T-helper 17 cell (primary cell): ENCODE measurements around the gene SCAND1. TPM values are rescaled to one million over a fixed set of nuclear protein-coding genes. Genes with fewer than 3 reads are reported as not detected.
A peak's percentile ranks its signal among the peaks of the same experiment; 100 is the strongest.
"Not testable (repeated sequence)": the region's sequence is repeated elsewhere in the genome, so short reads cannot be mapped to it uniquely, and the experiment has no call there.

Source experiments
- ATAC-seq: fragments of 150-1000 bp; cut with Tn5 transposase; 2 replicates; pipeline ENCODE4 v1.10.0; 2021; ENCODE audit warnings: mild to moderate bottlenecking, moderate library complexity
- DNase-seq, 3 donors: peaks; one replicate each; pipeline versions ENCODE4 v3.0.0 to v3.0.0-alpha.2; 2020 to 2021
- H3K9me3 ChIP-seq: one replicate; pipeline ENCODE4 v1.7.0; 2013; ENCODE audit warnings: low read length, mild to moderate bottlenecking; ENCODE audit not compliant: control insufficient read depth, poor library complexity, severe bottlenecking
- H3K27ac Mint-ChIP-seq: one replicate; pipeline ENCODE4 v1.8.0; 2022; ENCODE audit warnings: mild to moderate bottlenecking, moderate library complexity, mixed read lengths
- H3K27me3 Mint-ChIP-seq: one replicate; pipeline ENCODE4 v1.8.0; 2022; ENCODE audit warnings: mixed read lengths
- H3K36me3 Mint-ChIP-seq: one replicate; pipeline ENCODE4 v1.8.0; 2022; ENCODE audit warnings: low read depth, mixed read lengths
- H3K4me1 Mint-ChIP-seq: one replicate; pipeline ENCODE4 v1.8.0; 2022; ENCODE audit warnings: mild to moderate bottlenecking, mixed read lengths
- H3K4me3 Mint-ChIP-seq: one replicate; pipeline ENCODE4 v1.8.0; 2022; ENCODE audit warnings: mild to moderate bottlenecking, moderate library complexity, mixed read lengths
- total RNA-seq, 4 donors: library from RNA in 2 of 4; stranded (reverse) in 2 of 4; gene quantifications; one replicate each; pipeline ENCODE4 v1.2.3 and lab custom pipeline; 2022 to 2026

SCAND1 gene
- total RNA-seq, 2 donors from 2014 or later = 54.6 to 60.7 TPM

- Mint-ChIP-seq H3K4me3 (no peak overlapping the region), H3K4me1 (no peaks in the 10 kb centered on the region), H3K36me3 (peaks cover 5% of the 10 kb centered on the region), H3K27me3 (peaks cover 25% of the 10 kb centered on the region), H3K27ac (no peak overlapping the region)
- H3K9me3 ChIP-seq = no peaks in the 10 kb centered on the region
- DNase-seq (no peak), ATAC-seq (no peak)
These were observed 23.8 kb upstream of the SCAND1 start for GRCh38 chr20:35978041-35978513.

GRCh38 chr20:35975576-35976373, 21.5 kb upstream of the SCAND1 start:
- ATAC-seq (no peak), DNase-seq (no peak)
- Mint-ChIP-seq H3K4me3 (no peak overlapping the region), H3K4me1 (no peaks in the 10 kb centered on the region), H3K27me3 (peaks cover 11% of the 10 kb centered on the region), H3K36me3 (no peaks in the 10 kb centered on the region), H3K27ac (no peak overlapping the region)
- no peaks in the 10 kb centered on the region for H3K9me3 ChIP-seq

DNA sequence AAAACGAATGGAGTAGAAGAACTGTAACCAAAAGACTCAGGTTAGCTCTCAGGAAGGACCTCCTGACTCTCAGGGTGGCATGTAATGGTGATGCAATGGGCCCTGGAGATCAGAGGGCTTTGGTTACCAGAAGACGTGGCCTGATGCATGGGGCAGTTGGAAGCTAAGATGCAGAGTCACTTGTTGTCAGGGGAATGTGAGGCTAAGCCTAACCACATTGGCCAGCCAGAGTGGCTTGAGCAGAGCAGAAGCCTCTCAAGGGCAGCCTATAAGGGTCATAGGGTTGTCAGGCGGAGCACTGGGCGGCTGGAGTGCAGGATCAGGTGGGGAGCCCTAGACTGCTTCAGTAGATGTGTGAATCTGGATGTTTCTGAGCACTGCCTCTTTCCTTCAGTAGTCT, 20.0 kb upstream of the SCAND1 start:
- no peak for DNase-seq
- H3K36me3 Mint-ChIP-seq = no peaks in the 10 kb centered on the region
- no peaks in the 10 kb centered on the region for H3K27me3 Mint-ChIP-seq
- ATAC-seq = no peak
- H3K27ac Mint-ChIP-seq = no peak overlapping the region
- H3K4me3 Mint-ChIP-seq = no peak overlapping the region
- H3K4me1 Mint-ChIP-seq = no peaks in the 10 kb centered on the region
- H3K9me3 ChIP-seq = no peaks in the 10 kb centered on the region

- H3K9me3 ChIP-seq = no peaks in the 10 kb centered on the region
- no peaks in the 10 kb centered on the region for H3K27me3 Mint-ChIP-seq
- H3K4me1 Mint-ChIP-seq = no peaks in the 10 kb centered on the region
- no peak overlapping the region for H3K4me3 Mint-ChIP-seq
- H3K36me3 Mint-ChIP-seq = no peaks in the 10 kb centered on the region
- H3K27ac Mint-ChIP-seq = no peak overlapping the region
- ATAC-seq = no peak
- no peak for DNase-seq
These were observed 18.2 kb upstream of the SCAND1 start for GRCh38 chr20:35972462-35972861.

DNA sequence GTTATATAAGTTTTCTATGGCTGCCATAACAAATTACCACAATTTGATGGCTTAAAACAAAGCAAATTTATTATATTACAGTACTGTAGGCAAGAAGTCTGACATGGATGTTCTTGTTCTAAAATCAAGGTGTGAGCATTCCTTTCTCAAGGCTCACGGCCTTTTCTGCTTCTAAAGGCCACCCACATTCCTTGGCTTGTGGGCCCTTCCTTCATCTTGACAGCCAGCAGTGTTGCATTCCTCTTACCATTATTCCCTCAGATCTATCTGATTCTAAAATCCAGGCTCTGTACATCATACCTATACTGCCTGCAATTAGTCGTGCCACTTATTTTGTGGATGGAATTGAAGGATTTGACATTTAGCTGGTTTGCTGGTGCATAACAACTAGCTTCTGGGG, 17.7 kb upstream of the SCAND1 start:
- Mint-ChIP-seq H3K36me3 (no peaks in the 10 kb centered on the region), H3K27me3 (no peaks in the 10 kb centered on the region), H3K4me3 (no peak overlapping the region), H3K27ac (no peak overlapping the region), H3K4me1 (no peaks in the 10 kb centered on the region)
- DNase-seq (no peak), ATAC-seq (no peak)
- H3K9me3 ChIP-seq = no peaks in the 10 kb centered on the region

- DNase-seq (no peak), ATAC-seq (no peak)
- Mint-ChIP-seq H3K4me1 (peaks cover 6% of the 10 kb centered on the region), H3K27me3 (no peaks in the 10 kb centered on the region), H3K36me3 (peaks cover 2% of the 10 kb centered on the region), H3K27ac (no peak overlapping the region), H3K4me3 (no peak overlapping the region)
- no peaks in the 10 kb centered on the region for H3K9me3 ChIP-seq
These were observed 14.6 kb upstream of the SCAND1 start for GRCh38 chr20:35968930-35969329.

- H3K27ac Mint-ChIP-seq = no peak within 1 kb of the TSS
These were observed 13.8 kb upstream of the SCAND1 start, which contains the start of gene CNBD2 for GRCh38 chr20:35967979-35968640. CNBD2 (plus strand) TSS chr20:35968590; CDS start chr20:35968763, 173 bp downstream.

DNA sequence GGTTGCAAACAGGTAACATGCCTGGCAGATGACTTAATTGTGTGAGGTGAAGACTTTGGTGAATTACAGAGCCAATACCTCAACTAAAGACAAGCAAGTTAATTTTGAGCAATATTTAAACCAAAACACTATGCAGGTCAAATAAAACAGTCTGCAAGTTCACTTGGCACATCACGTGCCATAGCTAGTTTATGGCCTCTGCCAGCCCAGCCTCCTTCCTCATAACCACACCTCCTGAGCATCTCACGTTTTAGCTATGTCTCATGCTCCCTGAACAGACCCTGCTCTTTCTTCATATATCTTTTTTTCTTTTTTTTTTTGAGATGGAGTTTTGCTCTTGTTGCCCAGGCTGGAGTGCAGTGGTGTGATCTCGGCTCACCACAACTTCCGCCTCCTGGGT, 9.6 kb upstream of the SCAND1 start:
- Mint-ChIP-seq H3K4me3 (no peak overlapping the region), H3K27me3 (no peaks in the 10 kb centered on the region), H3K36me3 (peaks cover 2% of the 10 kb centered on the region), H3K4me1 (peaks cover 6% of the 10 kb centered on the region), H3K27ac (no peak overlapping the region)
- no peak for DNase-seq
- H3K9me3 ChIP-seq = no peaks in the 10 kb centered on the region
- no peak for ATAC-seq

More at GRCh38 chr20:35967979-35968640, 13.8 kb upstream of the SCAND1 start, which contains the start of gene CNBD2:
- no peak for DNase-seq
- no peaks in the 10 kb centered on the region for H3K9me3 ChIP-seq
- ATAC-seq = no peak
- peak within 1 kb of the TSS; percentile 36 for H3K4me3 Mint-ChIP-seq
- peaks cover 6% of the 10 kb centered on the region for H3K4me1 Mint-ChIP-seq
- H3K36me3 Mint-ChIP-seq = peaks cover 2% of the 10 kb centered on the region
- no peaks in the 10 kb centered on the region for H3K27me3 Mint-ChIP-seq

GRCh38 chr20:35959291-35959690, 5.0 kb upstream of the SCAND1 start:
- H3K36me3 Mint-ChIP-seq, H3K27me3 Mint-ChIP-seq, H3K4me3 Mint-ChIP-seq, ATAC-seq, H3K9me3 ChIP-seq, H3K27ac Mint-ChIP-seq, DNase-seq, H3K4me1 Mint-ChIP-seq: not testable (repeated sequence)

GRCh38 chr20:35956616-35957015, 2.3 kb upstream of the SCAND1 start:
- H3K9me3 ChIP-seq = no peaks in the 10 kb centered on the region
- Mint-ChIP-seq H3K27ac (no peak overlapping the region), H3K27me3 (no peaks in the 10 kb centered on the region), H3K4me1 (peaks cover 13% of the 10 kb centered on the region), H3K36me3 (no peaks in the 10 kb centered on the region), H3K4me3 (no peak overlapping the region)
- ATAC-seq (no peak), DNase-seq (no peak)

DNA sequence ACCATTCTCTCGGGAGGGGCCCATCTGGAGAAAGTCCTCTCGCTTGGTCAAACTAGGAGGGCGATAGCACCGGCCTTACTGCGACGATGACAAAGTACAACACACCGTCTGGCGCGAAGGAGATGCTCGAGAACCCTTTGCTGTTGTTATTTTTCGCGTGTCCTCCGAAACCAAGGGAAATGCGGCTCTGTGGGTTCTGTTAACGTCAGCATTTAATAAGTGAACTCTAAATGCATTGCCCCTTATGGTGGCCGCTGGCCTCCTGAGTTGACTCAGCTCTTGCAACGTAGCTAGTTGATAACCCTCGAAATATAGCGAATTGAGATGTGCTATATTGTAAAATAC, 577 bp upstream of the SCAND1 start:
- ATAC-seq (peak; percentile 16), DNase-seq (peak in 2 of 3 donors; percentile 22 to 37)
- Mint-ChIP-seq H3K4me3 (peak overlapping the region; percentile 98), H3K27me3 (no peaks in the 10 kb centered on the region), H3K27ac (peak overlapping the region; percentile 97), H3K36me3 (no peaks in the 10 kb centered on the region), H3K4me1 (peaks cover 14% of the 10 kb centered on the region)
- no peaks in the 10 kb centered on the region for H3K9me3 ChIP-seq

DNA sequence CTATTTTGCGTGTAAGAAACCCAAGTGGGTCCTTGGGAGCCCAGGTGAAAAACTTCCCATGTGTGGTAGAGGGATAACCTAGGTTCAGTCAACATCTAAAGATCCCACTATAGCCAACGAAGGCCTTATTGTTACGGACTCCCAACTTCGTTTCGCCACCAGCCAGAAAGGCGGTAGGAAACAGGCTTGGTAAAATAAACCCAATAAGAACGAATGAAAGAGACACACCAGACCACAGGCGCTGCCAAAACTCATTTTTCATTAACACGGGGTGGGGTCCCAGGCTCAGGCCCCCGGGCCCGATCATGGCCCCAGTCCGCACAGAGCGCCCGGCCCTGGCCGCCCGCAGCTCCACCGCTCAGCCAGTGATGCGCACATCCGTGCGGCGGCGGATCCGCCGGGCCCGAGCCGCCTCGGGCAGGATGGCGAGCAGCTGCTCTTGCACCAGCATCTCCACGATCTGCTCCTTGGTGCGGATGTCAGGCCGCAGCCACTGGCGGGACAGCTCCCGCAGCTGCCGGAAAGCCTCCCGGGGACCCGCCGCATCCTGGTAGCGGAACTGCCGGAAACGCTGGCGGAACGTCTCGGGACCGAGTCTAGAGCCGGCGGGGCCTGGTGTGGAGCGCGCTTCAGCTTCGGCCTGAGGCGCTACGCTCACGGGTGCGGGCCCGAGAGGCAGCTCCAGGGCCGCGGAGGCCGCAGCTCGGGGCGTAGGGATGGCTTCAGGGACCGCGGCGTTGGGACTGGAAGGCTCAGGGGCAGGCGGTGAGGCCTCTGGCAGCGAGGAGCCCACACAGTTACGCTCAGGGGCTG, 709 bp downstream of the SCAND1 start:
- DNase-seq (peak; percentile 52 to 66 (median 59)), ATAC-seq (peak; percentile 41)
- H3K9me3 ChIP-seq = no peaks in the 10 kb centered on the region
- Mint-ChIP-seq H3K4me1 (peaks cover 16% of the 10 kb centered on the region), H3K36me3 (no peaks in the 10 kb centered on the region), H3K27ac (peak overlapping the region; percentile 97), H3K27me3 (no peaks in the 10 kb centered on the region), H3K4me3 (peak overlapping the region; percentile 98)
